ENCODE results near the gene C11orf68. TPM values are rescaled to one million over a fixed set of nuclear protein-coding genes. Genes with fewer than 3 reads are reported as not detected.

C11orf68 gene
- total and polyA plus RNA-seq, 9 of the 15 experiments (the other 6 are each of a cell fraction or from before 2014, with no cell fraction given), result 3.6 to 35.9 (median 12.8) TPM

GRCh38 chr11:65898656-65899355 lies 20.1 kb downstream of the C11orf68 start (continued):
- TF ChIP-seq ZNF407 (IDR thresholded peaks at IDR 0.05; ENCODE audit: low read depth), result no peak
- no peak for TF ChIP-seq ZNF57 (CRISPR knock-in tag; IDR thresholded peaks at IDR 0.05)
- TF ChIP-seq NCOA1 (IDR thresholded peaks at IDR 0.05; ENCODE audit: low read depth), result no peak
- TF ChIP-seq POLR2B (IDR thresholded peaks at IDR 0.05; ENCODE audit: low read depth, partially characterized antibody), result peak; percentile 12
- TF ChIP-seq ZNF609 (CRISPR knock-in tag; IDR thresholded peaks at IDR 0.05; ENCODE audit: borderline replicate concordance), result no peak
- no peak for TF ChIP-seq HNRNPLL (IDR thresholded peaks at IDR 0.05; ENCODE audit: low read depth, low read length, poor library complexity, severe bottlenecking)
- TF ChIP-seq ZNF695 (CRISPR knock-in tag; IDR thresholded peaks at IDR 0.05), result no peak
- TF ChIP-seq MAFK (IDR thresholded peaks at IDR 0.05; ENCODE audit: low read length), result no peak
- no peak for TF ChIP-seq IRF1 (CRISPR knock-in tag; IDR thresholded peaks at IDR 0.05; ENCODE audit: borderline replicate concordance)
- TF ChIP-seq CHD1 (IDR thresholded peaks at IDR 0.05; ENCODE audit: low read length), result peak; percentile 80
- TF ChIP-seq, protein P1, sequence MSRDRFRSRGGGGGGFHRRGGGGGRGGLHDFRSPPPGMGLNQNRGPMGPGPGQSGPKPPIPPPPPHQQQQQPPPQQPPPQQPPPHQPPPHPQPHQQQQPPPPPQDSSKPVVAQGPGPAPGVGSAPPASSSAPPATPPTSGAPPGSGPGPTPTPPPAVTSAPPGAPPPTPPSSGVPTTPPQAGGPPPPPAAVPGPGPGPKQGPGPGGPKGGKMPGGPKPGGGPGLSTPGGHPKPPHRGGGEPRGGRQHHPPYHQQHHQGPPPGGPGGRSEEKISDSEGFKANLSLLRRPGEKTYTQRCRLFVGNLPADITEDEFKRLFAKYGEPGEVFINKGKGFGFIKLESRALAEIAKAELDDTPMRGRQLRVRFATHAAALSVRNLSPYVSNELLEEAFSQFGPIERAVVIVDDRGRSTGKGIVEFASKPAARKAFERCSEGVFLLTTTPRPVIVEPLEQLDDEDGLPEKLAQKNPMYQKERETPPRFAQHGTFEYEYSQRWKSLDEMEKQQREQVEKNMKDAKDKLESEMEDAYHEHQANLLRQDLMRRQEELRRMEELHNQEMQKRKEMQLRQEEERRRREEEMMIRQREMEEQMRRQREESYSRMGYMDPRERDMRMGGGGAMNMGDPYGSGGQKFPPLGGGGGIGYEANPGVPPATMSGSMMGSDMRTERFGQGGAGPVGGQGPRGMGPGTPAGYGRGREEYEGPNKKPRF (IDR thresholded peaks at IDR 0.05; ENCODE audit: low read depth, low read length), result peak; percentile 80; the same call in 1 of the 2 replicates
